ENCODE measurements around the gene TAAR1.
"Not testable (repeated sequence)": the region's sequence is repeated elsewhere in the genome, so short reads cannot be mapped to it uniquely, and the experiment has no call there.

The TAAR1 gene

DNA sequence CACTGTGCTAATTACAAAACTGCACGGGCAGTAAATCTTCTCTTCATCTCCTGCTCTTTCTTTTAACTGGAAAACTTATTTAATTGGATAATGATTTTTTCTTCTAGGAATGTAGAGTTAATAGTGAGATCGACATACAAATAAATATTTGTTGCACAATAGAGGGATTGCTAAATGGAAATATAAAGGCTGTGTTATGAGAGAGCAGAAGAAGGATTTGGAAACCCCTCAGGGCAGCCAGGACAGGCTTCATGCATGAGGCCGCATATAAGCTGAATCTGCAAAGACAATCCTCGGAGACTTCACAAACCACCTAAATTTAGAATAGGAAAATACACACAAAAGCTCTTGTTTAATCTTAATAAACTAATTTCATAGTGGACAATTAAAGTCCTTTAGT is 2.9 kb upstream of the TAAR1 start:
- DNase-seq (ENCODE audit: low spot score), result no peak

DNA sequence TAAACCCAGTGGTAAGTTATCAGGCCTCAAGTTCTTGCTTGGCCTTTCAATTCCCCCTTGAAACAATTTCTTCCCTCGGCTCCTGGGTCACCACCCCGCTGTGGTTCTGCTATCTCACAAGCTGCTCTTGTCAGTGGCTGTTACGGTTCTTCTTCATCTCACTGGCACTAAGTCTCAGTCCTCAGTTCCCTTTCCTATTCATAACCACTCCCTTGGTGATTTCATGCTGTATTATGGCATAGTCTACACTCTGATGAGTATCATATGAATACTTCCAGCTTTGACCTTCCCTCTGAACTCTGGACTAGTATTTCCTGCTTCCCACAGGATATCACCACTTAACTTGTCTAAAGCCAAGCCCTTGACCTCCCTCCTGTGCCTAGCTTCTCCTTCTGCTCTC is 7.9 kb downstream of the TAAR1 start:
- DNase-seq (ENCODE audit: low spot score), result no peak

DNA sequence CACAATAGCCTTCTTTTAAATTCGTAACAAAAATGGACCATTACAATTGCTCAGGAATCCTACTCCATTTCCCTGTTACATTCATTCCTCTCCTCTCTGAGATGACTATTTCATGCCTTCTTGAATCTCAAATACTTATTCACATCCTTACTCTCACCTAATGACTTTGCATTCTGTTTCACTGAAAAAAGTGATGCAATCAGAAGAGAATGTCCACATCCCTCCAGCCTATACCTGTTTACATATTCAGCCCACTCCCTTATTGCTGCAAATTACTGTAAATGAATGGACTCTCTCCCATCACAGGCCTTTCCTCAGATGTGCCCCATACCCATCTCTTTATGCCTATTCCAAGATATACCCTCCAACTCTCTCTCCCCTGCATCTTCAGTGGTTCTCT is 8.6 kb downstream of the TAAR1 start:
- DNase-seq (ENCODE audit: low spot score), result no peak

DNA sequence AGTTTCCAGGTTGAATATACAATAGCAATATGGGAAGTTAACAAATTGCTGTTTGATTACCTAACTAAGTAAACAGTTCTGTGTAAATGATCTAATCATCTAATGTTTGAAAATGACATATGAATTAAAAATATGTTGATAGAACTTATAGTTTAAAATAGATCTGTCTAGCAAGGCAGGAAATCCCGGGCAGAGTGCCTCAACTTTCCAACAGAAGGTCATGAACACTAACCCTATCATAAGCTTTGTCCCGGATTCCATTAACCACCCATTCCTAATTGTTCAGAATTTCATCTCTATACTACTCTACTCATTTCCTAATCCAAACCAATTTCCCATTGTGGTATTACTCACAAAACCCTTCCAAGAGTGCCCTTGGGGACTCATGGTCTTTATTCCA is 10.2 kb downstream of the TAAR1 start:
- no peak for DNase-seq (ENCODE audit: low spot score)

DNA sequence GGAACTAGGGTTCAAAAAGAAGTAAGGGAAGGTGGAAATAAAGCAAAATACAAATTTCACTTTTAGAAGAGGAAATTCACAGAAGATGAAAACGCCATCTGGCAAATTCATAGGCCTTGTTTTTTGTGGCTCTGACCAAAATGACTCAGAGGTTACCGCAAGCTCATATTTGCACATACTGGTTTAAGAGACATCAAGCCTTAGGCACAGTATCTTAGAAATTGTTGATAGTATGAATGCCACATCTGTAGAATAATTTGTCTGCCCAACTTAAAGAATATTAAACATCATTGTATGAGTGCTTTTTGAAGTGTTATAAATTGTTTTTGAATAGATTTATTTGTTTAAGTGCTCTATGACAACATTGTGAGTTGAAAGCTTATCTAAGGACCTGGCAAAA is 10.6 kb downstream of the TAAR1 start:
- peak; percentile 7 for DNase-seq (ENCODE audit: low spot score)

DNA sequence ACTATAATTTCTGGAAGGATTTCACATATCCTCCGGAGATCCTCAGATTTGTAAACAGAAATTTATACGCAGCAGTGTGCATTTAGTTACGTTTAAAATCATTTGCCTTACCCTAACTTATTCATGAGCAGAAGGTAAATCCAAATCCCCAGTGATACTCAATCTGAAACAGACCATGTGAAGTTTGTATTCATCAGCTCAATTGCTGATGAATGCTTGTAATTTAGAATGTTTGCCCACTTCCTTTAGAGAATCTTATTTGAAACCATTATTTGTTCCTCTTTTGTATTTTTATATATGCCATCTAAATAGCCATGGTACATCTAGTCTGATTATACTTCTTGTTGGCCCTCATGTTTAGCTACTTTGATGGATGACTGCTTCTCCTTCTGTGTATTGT is 15.4 kb downstream of the TAAR1 start:
- DNase-seq (ENCODE audit: low spot score), result no peak

DNA sequence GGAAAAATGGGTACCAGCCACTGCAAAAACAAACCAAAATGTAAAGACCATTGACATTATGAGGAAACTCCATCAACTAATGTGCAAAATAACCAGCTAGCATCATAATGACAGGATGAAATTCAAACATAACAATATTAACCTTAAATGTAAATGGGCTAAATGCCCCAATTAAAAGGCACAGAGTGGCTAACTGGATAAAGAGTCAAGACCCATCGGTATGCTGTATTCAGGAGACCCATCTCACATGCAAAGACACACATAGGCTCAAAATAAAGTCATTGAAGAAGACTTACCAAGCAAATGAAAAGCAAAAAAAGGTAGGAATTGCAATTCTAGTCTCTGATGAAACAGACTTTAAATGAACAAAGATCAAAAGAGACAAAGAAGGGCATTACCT is 21.8 kb downstream of the TAAR1 start:
- not testable (repeated sequence) for DNase-seq (ENCODE audit: low spot score)

DNA sequence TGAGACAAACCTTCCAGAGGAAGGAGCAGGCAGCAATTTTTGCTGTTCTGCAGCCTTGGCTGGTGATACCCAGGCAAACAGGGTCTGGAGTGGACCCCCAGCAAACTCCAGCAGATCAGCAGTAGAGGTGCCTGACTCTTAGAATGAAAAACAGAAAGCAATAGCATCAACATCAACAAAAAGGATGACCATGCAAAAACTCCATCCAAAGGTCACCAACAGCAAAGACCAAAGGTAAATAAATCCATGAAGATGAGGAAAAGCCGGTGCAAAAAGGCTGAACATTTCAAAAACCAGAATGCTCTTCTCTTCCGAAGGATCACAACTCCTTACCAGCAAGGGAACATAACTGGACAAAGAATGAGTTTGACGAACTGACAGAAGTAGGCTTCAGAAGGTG is 23.1 kb downstream of the TAAR1 start:
- not testable (repeated sequence) for DNase-seq (ENCODE audit: low spot score)

DNA sequence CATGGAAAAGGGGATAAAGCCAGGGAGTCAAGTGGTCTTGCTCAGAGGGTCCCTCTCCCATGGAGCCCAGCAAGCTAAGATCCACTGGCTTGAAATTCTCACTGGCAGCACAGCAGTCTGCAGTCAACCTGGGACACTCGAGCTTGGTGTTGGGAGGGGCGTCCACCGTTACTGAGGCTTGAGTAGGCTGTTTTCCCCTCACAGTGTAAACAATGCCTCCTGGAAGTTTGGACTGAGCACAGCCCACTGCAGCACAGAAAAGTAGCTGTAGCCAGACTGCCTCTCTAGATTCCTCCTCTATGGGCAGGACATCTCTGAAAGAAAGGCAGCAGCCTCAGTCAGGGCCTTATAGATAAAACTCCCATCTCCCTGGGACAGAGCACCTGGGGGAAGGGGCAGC is 23.7 kb downstream of the TAAR1 start:
- not testable (repeated sequence) for DNase-seq (ENCODE audit: low spot score)

DNA sequence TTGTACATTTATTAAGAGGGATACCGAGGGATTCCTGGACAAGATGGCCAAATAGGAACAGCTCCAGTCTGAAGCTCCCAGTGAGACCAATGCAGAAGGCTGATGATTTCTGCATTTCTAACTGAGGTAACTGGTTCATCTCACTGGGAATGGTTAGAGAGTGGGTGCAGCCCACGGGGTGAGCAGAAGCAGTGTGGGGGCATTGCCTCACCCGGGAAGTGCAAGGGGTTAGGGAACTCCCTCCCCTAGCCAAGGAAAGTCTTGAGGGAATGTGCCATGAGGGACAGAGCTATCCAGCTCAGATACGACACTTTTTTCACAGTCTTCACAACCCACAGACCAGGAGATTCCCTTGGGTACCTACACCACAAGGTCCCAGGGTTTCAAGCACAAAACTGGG is 24.2 kb downstream of the TAAR1 start:
- no peak for DNase-seq (ENCODE audit: low spot score)

DNA sequence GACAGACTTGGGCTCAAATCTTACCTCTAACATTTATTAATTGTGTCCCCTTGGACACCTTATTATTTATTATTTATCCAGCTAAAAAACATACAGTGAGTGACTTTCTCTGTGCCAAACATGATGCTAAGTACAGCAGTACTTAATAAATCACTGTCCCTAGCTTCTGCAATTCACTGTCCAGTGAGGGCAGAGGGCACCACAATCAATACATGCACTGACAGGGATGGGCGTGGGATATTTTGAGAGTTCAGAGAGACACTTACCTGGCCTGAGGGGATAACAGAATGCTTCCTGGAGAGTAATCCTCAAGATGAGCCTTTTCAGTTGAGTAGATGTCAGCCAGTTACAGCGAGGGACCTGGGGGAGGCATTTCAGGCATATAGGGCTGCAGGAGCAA is 25.6 kb downstream of the TAAR1 start:
- no peak for DNase-seq (ENCODE audit: low spot score)

DNA sequence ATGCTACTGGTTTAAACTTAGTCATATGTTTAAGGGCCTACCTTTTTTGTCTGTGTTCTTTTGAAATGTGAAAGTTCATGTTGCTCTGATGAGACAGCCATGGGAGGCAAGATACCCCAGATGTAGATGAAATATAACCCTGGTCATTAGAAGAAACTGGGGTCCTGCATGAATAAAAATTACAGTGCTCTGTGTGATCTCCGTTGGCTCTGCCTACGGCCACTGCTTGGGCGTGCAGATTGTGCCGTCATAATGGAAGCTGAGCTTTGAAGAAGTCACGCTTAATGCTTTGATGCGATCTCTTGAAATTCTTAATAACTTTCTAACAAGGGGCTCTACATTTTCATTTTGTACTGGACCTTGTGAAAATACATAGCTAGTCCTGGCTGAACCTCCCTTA is 34.8 kb downstream of the TAAR1 start, which contains the start of gene TAAR2:
TAAR2 (minus strand) TSS at position 101 of the 400 bp plus-strand sequence; CDS start at position 101, 0 bp downstream.
- DNase-seq (ENCODE audit: low spot score), result no peak

DNA sequence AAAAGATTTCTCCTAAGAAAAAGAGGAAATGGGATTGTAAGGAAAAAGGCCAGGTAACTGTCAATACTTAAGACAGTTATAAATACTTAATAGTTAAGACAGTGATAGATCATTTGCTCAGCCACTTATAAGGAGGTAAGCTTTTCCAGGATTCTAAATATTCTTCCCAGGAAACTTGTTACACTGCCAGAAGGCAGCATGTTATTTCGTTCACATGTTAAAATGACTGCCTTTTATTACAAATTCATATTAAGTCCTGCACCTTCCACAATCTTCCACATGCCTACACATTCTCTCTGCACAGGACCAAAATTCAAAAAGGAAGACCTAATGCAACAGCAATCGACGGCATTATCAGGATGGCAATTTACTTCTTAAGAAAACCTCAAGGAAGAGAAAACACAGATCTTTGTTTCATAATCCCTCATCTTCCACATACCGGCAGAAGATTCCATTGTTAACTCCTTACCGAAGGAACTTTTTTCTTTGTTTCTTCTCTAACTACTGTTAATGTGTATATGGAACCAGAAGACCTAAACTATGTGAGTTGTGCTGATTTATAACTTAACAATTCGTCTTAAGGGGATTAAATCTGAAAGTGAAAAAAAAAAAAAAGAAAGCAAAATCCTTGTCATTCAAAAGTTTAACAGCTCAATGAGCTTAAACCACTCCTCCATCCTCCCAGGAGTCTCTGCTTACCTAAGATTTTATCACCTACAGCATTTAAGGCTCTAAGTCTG is 35.7 kb downstream of the TAAR1 start:
- DNase-seq (ENCODE audit: low spot score), result no peak

DNA sequence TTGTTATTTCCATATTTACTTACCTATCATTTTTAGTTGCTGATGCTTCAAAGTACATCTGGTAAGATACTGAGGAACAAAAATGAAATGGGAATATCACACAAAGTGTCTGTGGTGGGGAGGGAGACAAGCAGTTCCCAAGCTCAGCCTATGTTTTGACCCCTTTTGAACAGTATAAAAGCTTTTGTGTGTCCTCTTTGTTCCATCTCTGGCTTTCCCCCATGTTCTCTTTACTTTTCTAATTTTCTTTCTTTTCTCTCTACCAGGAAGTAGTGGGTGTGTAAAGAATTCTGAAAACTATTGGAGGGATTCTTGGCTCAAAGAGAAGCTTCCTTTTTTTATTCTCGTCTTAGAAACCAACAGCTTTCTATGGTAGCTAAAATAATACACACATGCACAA is 42.3 kb downstream of the TAAR1 start:
- DNase-seq (ENCODE audit: low spot score), result no peak

DNA sequence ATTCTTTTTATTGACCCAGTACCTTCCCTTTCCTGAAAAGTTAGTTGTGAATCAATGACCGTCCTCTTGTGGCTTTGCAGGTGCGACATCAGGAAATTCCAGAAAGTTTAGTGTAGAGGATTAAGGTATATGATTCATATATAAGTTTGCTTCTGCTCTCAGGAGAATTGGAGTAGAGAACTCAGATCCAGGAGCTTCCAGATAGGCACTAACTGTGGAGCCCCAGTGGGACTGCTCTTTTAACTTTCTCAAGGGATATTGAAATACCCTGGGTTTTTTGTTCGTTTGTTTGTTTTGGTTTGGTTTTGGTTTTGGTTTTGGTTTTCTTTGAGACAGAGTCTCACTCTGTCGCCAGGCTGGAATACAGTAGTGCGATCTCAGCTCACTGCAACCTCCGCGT is 44.4 kb downstream of the TAAR1 start:
- peak; percentile 6 for DNase-seq (ENCODE audit: low spot score)

DNA sequence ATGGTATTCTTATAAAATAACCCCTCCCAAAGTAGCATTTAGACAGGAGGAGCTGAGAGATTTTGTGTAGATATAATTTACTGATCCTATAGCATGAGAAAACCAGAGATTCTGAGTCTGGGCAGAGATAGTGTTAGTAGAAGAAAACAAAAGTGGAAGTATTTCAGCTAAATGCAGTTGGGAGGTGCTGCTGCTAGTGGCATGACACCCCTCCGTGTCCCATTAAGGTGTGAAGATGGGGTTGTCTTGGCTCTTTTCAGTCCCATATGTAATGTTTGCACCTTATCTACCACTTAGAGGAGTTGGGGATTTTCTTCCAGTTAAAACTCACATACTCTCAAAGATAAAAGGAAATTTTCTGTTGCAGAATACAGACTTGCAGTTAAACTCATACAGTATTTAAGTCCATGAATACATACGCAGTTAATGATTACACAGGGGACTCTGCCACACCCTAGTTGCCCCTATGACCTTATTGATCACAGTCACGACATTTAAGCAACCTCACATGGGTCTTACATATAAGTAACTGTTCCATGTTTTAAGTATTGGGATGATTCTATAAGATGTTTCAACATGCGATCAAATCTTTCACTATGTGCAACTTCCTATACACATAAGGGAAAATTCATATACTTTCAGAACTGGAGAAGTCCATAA is 46.4 kb downstream of the TAAR1 start:
- no peak for DNase-seq (ENCODE audit: low spot score)

DNA sequence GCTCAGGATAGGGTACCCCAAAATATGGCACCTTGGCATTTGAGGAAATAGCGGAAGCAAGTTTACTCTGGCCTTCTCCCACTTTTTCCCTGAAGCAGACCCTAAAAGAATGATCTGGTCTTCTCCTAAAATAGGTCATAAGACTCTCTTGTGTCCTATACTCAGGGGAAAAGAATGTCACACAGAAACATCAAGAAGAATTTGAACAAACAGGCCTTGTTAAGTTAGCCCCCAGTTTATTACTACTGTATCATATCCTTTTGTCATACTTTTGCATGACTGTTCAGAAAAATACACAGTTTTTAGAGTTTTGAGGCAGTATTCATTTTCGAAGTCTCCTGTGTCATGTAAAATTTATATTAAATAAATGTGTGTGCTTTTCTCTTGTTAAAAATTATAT is 47.4 kb downstream of the TAAR1 start:
- DNase-seq (ENCODE audit: low spot score), result no peak

DNA sequence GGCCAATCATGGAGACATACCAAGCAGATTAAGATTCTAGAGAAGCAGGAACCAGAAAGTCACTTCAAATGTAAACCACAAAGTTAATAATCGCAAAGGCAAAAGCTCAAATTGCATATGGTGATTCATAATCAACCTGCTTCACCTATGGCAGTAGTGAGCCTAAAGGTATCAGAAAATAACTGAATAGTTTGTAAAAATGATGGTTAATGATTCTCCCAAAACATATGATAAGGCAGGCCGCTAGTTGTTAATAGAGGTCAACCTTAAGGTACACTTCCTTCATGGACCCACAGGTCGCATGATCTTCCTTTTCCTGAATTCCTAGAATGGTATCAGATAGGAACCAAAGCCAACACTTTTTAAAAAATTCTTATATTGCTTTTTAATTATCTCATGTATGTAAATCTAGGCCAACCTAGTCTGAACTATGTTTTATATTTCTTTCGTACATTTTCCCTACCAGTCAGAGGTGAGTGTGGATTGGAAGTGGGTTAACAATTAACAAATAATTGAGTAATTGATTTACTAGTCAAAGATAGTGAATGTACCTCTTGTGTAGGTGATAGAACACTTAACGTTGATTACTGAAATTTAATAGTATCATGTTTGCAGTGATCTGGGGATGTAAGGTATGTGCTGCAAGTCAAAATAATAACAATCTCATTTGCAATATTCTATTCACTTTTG is 51.3 kb downstream of the TAAR1 start:
- no peak for DNase-seq (ENCODE audit: low spot score)

DNA sequence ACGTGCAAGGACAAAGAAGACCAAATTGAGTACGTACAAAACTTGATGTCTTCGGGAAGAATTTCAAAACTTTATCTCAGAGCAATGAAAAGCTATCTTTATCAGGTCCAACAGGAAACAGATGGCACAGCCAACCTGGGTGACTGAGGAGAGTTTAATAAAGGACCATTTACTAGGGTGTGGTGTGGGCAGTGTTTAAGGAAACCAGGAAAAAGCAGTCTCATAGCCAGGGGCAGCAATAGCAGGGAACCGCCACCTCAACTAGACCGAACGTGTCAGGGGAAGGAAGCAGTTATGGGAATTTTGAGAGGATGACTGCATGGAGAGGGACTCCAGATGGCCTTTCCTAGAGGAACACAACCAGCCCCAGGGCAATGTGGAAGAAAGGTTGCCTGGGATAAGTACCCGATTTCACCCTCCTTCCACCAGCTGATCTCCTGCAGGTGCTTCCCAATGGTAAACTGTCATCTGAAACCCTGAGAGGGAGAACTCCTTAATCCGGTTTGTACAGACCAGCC is 54.3 kb downstream of the TAAR1 start:
- no peak for DNase-seq (ENCODE audit: low spot score)

DNA sequence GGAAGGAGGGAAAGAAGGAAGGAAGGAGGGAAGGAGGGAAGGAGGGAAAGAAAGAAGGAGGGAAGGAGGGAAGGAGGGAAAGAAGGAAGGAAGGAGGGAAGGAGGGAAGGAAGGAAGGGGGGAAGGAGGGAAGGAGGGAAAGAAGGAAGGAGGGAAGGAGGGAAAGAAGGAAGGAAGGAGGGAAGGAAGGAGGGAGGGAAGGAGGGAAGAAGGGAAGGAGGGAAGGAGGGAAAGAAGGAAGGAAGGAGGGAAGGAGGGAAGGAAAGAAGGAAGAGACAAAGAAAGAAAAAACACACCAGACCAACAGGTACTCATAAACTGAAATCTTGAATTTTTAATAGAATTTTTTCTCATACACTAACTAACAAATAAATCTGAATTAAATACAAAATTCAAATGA is 58.1 kb downstream of the TAAR1 start:
- DNase-seq (ENCODE audit: low spot score), result not testable (repeated sequence)

DNA sequence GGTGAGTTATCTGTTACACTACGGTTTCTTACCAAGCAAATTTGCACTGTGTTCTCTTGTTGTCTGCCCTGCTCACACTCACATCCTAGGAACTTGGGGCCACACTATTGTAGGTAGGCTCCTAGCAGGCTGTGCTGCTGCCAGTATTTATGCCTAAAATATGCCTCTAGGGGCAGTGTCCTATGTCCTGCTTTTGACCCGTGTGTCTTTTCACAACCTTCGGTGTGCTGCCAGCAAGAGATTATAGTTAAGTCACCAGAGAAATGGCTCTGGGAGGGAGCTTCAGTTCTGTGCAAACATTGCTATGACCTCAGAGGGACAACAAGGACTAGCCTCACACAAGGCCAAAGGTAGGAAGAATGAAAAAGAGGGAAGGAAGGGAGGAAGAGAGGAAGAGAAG is 60.5 kb downstream of the TAAR1 start:
- peak; percentile 59 for DNase-seq (ENCODE audit: low spot score)

DNA sequence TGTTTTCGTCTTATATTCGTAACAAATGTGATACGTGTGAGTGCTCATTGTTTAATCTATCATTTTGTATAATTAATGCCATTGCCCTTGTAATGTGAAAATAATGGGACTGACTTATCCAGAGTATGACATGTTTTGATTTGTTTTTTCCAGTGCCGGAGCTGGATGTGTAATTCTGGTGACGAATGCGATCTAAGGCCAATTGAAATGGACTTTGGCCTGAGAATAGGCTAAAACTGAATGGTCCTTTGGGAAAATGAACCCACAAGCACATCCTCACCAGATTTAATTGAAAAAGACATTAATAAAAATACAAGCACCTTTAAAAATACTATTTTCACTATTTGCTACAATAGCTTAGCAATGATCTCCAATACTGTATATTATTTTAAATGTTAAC is 62.8 kb downstream of the TAAR1 start:
- DNase-seq (ENCODE audit: low spot score), result no peak

Measured in RKO (cell line).